Keratinocyte (primary cell): ENCODE data around the gene GNAT2.

Experiments
- CTCF ChIP-seq, 3 experiments: IDR thresholded peaks in 1 of 3; conservative IDR thresholded peaks in 1 of 3; optimal IDR thresholded peaks in 1 of 3; 2 replicates in 2 of 3; 3 replicates in 1 of 3; pipeline versions ENCODE3 to v1.5.1; 2011; ENCODE audit warnings: low read length in 3 of 3, mild to moderate bottlenecking in 3 of 3, moderate library complexity in 2 of 3, control low read depth in 1 of 3, inconsistent platforms in 1 of 3; ENCODE audit not compliant: insufficient read depth in 2 of 3; ENCODE audit errors: extremely low read depth in 1 of 3
- EZH2 ChIP-seq: IDR thresholded peaks from one replicate; pipeline ENCODE4 v1.6.1; 2012; ENCODE audit warnings: inconsistent platforms, mild to moderate bottlenecking, low read length, moderate library complexity

GRCh38 chr1:109622137-109622892 lies 2.9 kb upstream of the GNAT2 start:
- no peak for TF ChIP-seq CTCF (optimal IDR thresholded peaks at IDR 0.05 in 1 of 3, IDR thresholded peaks at IDR 0.05 in 1 of 3, conservative IDR thresholded peaks at IDR 0.05 in 1 of 3; ENCODE audit: extremely low read depth in 1 of 3, insufficient read depth in 2 of 3, low read length in 3 of 3)
- no peak for TF ChIP-seq EZH2
